Measurements from ENCODE around the gene AHNAK.
"Not testable (repeated sequence)": the region's sequence is repeated elsewhere in the genome, so short reads cannot be mapped to it uniquely, and the experiment has no call there.

The AHNAK gene

DNA sequence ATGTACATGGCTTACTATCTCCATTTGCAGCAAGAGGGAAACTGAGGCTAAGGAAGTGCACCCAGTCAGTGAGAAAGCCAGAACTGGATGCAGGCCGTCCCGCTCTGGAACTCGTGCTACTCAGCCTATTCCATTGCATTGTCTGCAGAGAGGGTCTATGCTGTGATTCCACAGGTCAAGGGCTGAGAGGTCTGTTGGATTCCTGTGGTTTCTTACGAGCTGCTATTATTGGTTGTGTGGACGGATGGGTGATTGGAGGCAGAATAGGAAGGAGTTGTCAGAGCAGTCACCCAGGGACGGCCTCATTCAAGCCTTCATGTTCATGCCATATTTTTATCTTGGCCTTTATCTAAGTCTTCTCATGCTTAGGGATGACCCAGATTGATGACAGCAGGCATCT lies 94.3 kb downstream of the AHNAK start:
- no peak for DNase-seq (ENCODE audit: low spot score in 2 of 2)
- Histone ChIP-seq H3K27me3 (ENCODE audit: low read depth) (no peaks in the 10 kb centered on the region), H3K4me3 (no peak overlapping the region), H3K4me1 (no peaks in the 10 kb centered on the region), H3K9me3 (no peaks in the 10 kb centered on the region), H3K36me3 (replicated peaks) (no peaks in the 10 kb centered on the region)
- in situ Hi-C loops (cut with MboI; ENCODE audit: low sequenced_read_pairs): no loop called here

DNA sequence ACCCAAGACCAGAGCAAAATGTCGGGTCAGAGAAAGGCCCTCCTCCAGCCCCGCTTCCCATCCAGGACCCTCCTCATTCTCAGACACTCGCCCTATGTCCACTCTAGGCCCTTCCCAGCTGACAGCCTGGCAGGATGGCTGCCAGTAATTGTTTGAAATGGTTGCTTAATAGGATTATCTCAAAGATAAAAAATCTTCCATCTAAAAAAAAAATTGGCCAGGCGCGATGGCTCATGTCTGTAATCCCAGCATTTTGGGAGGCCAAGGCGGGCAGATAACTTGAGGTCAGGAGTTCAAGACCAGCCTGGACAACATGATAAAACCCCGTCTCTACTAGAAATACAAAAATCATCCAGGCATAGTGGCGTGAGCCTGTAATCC lies 95.4 kb downstream of the AHNAK start:
- H3K4me1 ChIP-seq: no peaks in the 10 kb centered on the region
- no peaks in the 10 kb centered on the region; the same call in 1 of the 2 replicates for H3K27me3 ChIP-seq (ENCODE audit: low read depth)
- in situ Hi-C loops (cut with MboI; ENCODE audit: low sequenced_read_pairs): no loop called here
- H3K4me3 ChIP-seq: no peak overlapping the region
- no peaks in the 10 kb centered on the region for H3K9me3 ChIP-seq
- no peak for DNase-seq (ENCODE audit: low spot score in 2 of 2)
- H3K36me3 ChIP-seq (replicated peaks): no peaks in the 10 kb centered on the region

DNA sequence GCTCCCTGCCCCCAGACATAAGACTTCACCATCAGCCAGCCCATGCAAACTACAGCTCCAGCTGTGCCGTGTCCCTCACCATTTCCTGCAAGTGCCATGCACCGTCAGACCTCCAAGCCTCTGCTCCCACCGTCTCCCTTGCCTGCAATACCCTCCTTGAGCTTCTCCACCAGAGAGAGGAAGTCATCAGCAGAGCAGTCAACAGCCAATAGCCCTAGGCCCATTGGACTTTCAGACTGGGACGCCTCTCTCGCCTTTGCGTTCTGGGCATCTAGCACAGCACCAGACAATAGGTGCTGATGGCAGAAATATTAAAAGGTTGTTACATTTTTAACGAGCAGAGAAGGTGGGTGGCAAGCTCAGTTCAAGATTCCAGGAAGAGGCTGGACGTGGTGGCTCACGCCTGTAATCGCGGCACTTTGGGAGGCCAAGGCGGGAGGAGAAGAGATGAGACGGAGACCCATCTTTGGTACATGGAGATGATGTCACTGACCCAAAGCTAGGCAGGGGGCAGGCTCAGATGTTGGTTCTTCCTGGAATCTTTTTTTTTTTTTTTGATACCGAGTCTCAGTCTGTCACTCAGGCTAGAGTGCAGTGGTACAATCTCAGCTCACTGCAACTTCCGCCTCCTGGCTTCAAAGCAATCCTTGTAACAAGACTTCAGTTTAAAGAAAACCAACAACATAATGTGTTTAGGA lies 95.9 kb downstream of the AHNAK start:
- no peaks in the 10 kb centered on the region; the same call in 1 of the 2 replicates for H3K27me3 ChIP-seq (ENCODE audit: low read depth)
- H3K36me3 ChIP-seq (replicated peaks): no peaks in the 10 kb centered on the region
- in situ Hi-C loops (cut with MboI; ENCODE audit: low sequenced_read_pairs): no loop called here
- H3K4me3 ChIP-seq: no peak overlapping the region
- H3K4me1 ChIP-seq: no peaks in the 10 kb centered on the region
- no peaks in the 10 kb centered on the region for H3K9me3 ChIP-seq
- no peak for DNase-seq (ENCODE audit: low spot score in 2 of 2)

DNA sequence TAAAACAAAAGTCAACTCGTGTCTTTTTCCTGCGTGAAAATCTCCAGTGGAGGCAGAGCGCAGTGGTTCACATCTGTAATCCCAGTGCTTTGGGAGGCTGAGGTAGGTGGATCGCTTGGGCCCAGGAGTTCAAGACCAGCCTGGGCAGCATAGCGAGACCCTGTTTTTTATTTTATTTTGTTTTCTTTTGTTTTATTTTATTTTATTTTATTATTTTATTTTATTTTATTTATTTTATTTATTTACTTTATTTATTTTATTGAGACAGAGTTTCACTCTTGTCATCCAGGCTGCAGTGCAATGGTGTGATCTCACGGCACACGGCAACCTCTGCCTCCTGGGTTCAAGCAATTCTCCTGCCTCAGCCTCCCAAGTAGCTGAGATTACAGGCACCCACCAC lies 96.7 kb downstream of the AHNAK start:
- H3K4me1 ChIP-seq; H3K4me3 ChIP-seq; H3K36me3 ChIP-seq (replicated peaks); H3K27me3 ChIP-seq (ENCODE audit: low read depth); in situ Hi-C loops (cut with MboI; ENCODE audit: low sequenced_read_pairs); DNase-seq (ENCODE audit: low spot score in 2 of 2); H3K9me3 ChIP-seq: not testable (repeated sequence)

DNA sequence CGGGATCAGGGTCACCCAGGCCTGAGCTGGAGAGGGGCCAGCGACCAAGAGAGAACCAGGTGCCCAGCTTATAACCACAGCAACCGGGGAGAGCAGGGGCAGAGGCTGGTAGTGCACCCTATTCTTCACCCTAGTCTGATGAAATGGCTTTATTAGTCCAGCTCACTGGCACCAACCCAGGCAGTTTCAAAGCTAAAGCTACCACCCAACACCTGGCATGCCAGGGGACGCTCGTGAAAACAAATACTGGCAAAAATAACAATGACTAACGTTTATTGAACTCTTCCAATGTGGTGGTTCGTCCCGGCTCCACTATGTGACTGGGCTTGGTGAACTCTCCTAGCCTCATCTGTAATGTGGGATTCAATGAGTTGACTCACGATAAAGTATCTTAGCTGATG lies 97.2 kb downstream of the AHNAK start:
- H3K27me3 ChIP-seq (ENCODE audit: low read depth): no peaks in the 10 kb centered on the region; the same call in 1 of the 2 replicates
- no peak overlapping the region for H3K4me3 ChIP-seq
- DNase-seq (ENCODE audit: low spot score in 2 of 2): no peak
- H3K36me3 ChIP-seq (replicated peaks): no peaks in the 10 kb centered on the region
- no peaks in the 10 kb centered on the region for H3K9me3 ChIP-seq
- in situ Hi-C loops (cut with MboI; ENCODE audit: low sequenced_read_pairs): no loop called here
- H3K4me1 ChIP-seq: no peaks in the 10 kb centered on the region

DNA sequence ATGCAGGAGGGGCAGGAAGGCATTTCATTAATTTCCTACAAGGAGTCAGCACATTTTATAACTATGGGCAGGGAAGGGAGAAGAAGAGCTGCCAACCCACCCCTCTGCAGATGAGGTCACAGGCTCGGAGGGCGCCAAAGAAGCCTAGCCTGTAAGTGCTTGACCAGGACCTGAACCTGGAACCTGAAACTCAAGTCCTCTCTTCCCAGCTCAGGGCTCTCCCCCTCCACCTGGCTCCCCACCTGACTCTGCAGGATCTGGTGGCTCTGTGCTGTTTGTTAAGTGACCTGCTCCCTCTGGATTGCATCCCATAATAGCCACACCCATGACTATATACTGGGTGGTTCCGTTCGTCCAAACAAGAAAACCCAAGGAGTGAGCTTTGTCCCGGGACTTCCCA lies 100.5 kb downstream of the AHNAK start:
- in situ Hi-C loops (cut with MboI; ENCODE audit: low sequenced_read_pairs): no loop called here
- Histone ChIP-seq H3K36me3 (replicated peaks) (no peaks in the 10 kb centered on the region), H3K27me3 (ENCODE audit: low read depth) (no peaks in the 10 kb centered on the region; the same call in 1 of the 2 replicates), H3K4me1 (no peaks in the 10 kb centered on the region), H3K9me3 (no peaks in the 10 kb centered on the region), H3K4me3 (no peak overlapping the region)
- DNase-seq (ENCODE audit: low spot score in 2 of 2): no peak

- no peak for DNase-seq (ENCODE audit: low spot score in 2 of 2)
- H3K27me3 ChIP-seq (ENCODE audit: low read depth): no peaks in the 10 kb centered on the region; the same call in 1 of the 2 replicates
- H3K9me3 ChIP-seq: no peaks in the 10 kb centered on the region
- H3K4me1 ChIP-seq: no peaks in the 10 kb centered on the region
- no peak overlapping the region for H3K4me3 ChIP-seq
- no peaks in the 10 kb centered on the region for H3K36me3 ChIP-seq (replicated peaks)
- in situ Hi-C loops (cut with MboI; ENCODE audit: low sequenced_read_pairs): no loop called here
Measured at GRCh38 chr11:62445314-62445740, 101.3 kb downstream of the AHNAK start.

DNA sequence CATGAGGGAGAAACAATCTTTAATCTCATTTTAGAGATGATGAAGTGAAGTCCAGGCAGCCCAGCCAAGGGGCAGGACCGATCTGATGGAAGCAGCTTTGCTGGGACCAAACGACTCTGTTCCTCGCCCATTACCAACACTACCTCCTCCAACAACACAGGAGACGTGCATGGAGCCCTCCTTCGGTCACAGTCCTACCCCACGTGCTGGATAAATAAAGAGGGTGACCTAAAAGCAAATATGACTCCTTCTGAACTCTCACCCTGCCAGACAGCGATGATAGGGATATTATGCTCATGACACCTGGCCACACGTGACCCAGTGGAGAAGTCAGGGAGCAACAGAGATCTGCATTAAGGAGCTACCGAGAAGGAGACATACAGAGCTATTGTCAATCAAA lies 101.8 kb downstream of the AHNAK start:
- H3K27me3 ChIP-seq (ENCODE audit: low read depth): no peaks in the 10 kb centered on the region; the same call in 1 of the 2 replicates
- in situ Hi-C loops (cut with MboI; ENCODE audit: low sequenced_read_pairs): no loop called here
- no peak overlapping the region for H3K4me3 ChIP-seq
- no peaks in the 10 kb centered on the region for H3K36me3 ChIP-seq (replicated peaks)
- H3K4me1 ChIP-seq: no peaks in the 10 kb centered on the region
- no peak for DNase-seq (ENCODE audit: low spot score in 2 of 2)
- no peaks in the 10 kb centered on the region for H3K9me3 ChIP-seq

GRCh38 chr11:62444236-62444833 lies 102.3 kb downstream of the AHNAK start:
- H3K4me1 ChIP-seq: no peaks in the 10 kb centered on the region
- DNase-seq (ENCODE audit: low spot score in 2 of 2): no peak
- H3K9me3 ChIP-seq: no peaks in the 10 kb centered on the region
- no peaks in the 10 kb centered on the region; the same call in 1 of the 2 replicates for H3K27me3 ChIP-seq (ENCODE audit: low read depth)
- no peaks in the 10 kb centered on the region for H3K36me3 ChIP-seq (replicated peaks)
- in situ Hi-C loops (cut with MboI; ENCODE audit: low sequenced_read_pairs): no loop called here
- H3K4me3 ChIP-seq: no peak overlapping the region

GRCh38 chr11:62443390-62444235 lies 103.0 kb downstream of the AHNAK start:
- H3K9me3 ChIP-seq: no peaks in the 10 kb centered on the region
- no peaks in the 10 kb centered on the region for H3K4me1 ChIP-seq
- no peaks in the 10 kb centered on the region for H3K36me3 ChIP-seq (replicated peaks)
- in situ Hi-C loops (cut with MboI; ENCODE audit: low sequenced_read_pairs): no loop called here
- H3K27me3 ChIP-seq (ENCODE audit: low read depth): no peaks in the 10 kb centered on the region; the same call in 1 of the 2 replicates
- no peak overlapping the region for H3K4me3 ChIP-seq
- DNase-seq (ENCODE audit: low spot score in 2 of 2): no peak

DNA sequence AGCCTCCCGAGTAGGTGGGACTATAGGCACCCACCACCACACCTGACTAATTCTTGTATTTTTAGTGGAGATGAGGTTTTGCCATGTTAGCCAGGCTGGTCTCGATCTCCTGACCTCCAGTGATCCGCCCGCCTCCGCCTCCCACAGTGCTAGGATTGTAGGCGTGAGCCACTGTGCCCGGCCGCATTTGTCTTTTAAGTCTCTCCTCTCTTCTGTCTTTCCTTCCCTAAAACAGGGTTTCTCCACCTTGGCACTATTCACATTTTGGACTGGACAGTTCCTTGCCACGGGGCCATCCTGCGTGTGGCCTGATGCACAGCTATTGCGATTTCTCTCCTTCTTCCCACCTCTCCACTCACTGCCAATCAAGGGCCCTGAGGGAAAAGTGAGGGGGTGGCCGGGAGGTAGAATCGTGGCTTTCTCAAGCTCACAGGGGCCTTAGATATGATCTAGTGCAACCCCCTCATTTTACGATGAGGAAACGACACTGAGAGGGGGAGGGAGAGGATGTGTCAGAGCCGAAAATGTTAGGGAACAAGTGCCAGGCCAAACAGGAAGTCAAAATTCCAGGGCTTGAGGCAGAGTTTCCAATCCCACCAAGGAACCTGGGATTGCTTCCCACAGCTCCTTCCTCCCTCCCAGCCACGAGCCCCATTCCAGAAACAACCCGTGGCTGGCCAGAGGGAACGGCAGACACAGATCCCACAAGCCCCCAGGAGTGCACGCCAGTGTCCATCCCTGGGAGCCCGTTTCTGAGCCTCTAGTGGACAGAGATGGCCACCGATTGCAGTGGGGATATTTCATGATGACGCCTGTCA lies 106.6 kb downstream of the AHNAK start:
- in situ Hi-C loops (cut with MboI; ENCODE audit: low sequenced_read_pairs): no loop called here
- H3K9me3 ChIP-seq: no peaks in the 10 kb centered on the region

DNA sequence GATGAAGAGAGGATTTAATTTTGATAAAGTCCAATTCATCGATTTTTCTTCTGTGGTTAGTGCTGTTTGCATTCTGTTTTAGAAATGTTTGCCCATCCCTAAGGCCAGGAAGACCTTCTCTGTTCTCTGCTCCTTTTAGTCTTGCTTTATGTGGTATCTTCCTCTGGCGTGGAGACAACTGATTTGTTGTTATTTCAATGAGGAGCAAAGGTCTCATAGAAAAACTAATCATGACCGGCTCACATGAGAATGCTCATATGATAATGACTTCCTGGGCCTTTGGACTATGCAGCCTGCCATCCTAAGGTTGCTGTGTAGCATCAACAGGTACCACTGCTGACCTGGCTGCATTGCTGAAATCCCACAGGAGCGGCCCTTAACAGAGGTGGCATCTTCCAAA lies 108.0 kb downstream of the AHNAK start:
- Histone ChIP-seq H3K36me3 (replicated peaks) (no peaks in the 10 kb centered on the region), H3K4me1 (no peaks in the 10 kb centered on the region; the same call in 1 of the 2 replicates), H3K4me3 (no peak overlapping the region), H3K9me3 (no peaks in the 10 kb centered on the region), H3K27me3 (ENCODE audit: low read depth) (no peaks in the 10 kb centered on the region)
- no peak for DNase-seq (ENCODE audit: low spot score in 2 of 2)
- in situ Hi-C loops (cut with MboI; ENCODE audit: low sequenced_read_pairs): no loop called here

More for the DNA sequence above, 106.6 kb downstream of the AHNAK start:
- no peak overlapping the region for H3K4me3 ChIP-seq
- DNase-seq (ENCODE audit: low spot score in 2 of 2): no peak
- no peaks in the 10 kb centered on the region for H3K36me3 ChIP-seq (replicated peaks)
- H3K27me3 ChIP-seq (ENCODE audit: low read depth): no peaks in the 10 kb centered on the region
- no peaks in the 10 kb centered on the region for H3K4me1 ChIP-seq

DNA sequence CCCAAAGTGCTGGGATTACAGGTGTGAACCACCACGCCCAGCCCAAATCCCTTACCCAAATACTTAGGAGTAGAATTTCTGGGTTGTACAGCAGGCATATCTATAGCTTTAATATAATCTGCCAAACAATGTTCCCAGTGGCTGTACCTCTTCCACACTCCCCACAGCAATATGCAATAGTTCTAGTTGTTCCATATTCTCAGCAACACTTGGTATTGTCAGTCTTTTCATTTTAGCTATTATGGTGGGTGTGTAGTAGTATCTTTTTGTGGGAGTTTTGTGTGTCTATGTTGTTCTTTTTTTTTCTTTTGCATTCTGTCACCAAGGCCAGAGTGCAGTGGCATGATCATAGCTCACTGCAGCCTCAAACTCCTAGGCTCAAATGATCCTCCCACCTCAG lies 109.0 kb downstream of the AHNAK start:
- H3K9me3 ChIP-seq: no peaks in the 10 kb centered on the region
- DNase-seq (ENCODE audit: low spot score in 2 of 2): no peak
- in situ Hi-C loops (cut with MboI; ENCODE audit: low sequenced_read_pairs): no loop called here
- H3K36me3 ChIP-seq (replicated peaks): no peaks in the 10 kb centered on the region
- no peak overlapping the region for H3K4me3 ChIP-seq
- no peaks in the 10 kb centered on the region; the same call in 1 of the 2 replicates for H3K4me1 ChIP-seq
- H3K27me3 ChIP-seq (ENCODE audit: low read depth): no peaks in the 10 kb centered on the region

Measured in HAP-1 (cell line).